ENCODE results near the gene SNRPD2.

Gene SNRPD2

DNA sequence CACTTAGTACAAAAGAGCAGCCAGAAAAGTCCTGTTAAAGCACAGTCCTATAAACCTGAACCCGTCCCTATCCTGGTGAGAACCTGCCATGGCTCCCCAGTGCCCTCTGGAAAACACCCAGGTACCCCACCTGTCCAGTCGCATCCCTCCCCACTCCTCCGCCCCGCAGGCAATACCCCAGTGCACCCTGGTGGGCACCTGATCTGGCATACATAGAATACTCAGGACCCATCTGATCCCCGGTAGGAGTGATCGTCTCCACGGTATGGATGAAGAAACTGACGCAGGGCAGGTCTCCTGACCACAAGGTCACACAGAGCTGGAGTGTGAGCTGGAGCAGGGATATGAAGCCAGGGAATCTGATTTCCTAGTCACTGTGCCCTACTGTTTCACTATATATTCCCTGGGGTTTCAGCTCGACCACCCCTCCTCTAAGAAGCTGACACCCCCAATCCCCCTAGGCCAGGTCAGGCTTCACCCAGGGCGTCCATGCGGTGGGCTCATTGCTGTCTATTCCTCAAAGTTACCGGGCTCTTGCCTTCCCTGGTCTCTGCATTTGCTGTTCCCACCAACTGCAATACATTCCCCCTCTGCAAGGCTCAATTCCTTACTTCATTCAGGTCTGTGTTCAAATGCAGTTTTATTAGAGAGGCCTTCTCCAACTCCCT lies 26.4 kb upstream of the SNRPD2 start:
- DNase-seq (ENCODE audit: low read depth) = no peak
- H3K4me3 ChIP-seq (ENCODE audit: low read length) = peak overlapping the region; percentile 58
- TF ChIP-seq, protein P1, sequence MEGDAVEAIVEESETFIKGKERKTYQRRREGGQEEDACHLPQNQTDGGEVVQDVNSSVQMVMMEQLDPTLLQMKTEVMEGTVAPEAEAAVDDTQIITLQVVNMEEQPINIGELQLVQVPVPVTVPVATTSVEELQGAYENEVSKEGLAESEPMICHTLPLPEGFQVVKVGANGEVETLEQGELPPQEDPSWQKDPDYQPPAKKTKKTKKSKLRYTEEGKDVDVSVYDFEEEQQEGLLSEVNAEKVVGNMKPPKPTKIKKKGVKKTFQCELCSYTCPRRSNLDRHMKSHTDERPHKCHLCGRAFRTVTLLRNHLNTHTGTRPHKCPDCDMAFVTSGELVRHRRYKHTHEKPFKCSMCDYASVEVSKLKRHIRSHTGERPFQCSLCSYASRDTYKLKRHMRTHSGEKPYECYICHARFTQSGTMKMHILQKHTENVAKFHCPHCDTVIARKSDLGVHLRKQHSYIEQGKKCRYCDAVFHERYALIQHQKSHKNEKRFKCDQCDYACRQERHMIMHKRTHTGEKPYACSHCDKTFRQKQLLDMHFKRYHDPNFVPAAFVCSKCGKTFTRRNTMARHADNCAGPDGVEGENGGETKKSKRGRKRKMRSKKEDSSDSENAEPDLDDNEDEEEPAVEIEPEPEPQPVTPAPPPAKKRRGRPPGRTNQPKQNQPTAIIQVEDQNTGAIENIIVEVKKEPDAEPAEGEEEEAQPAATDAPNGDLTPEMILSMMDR (conservative IDR thresholded peaks at IDR 0.05; ENCODE audit: low read length) = no peak

DNA sequence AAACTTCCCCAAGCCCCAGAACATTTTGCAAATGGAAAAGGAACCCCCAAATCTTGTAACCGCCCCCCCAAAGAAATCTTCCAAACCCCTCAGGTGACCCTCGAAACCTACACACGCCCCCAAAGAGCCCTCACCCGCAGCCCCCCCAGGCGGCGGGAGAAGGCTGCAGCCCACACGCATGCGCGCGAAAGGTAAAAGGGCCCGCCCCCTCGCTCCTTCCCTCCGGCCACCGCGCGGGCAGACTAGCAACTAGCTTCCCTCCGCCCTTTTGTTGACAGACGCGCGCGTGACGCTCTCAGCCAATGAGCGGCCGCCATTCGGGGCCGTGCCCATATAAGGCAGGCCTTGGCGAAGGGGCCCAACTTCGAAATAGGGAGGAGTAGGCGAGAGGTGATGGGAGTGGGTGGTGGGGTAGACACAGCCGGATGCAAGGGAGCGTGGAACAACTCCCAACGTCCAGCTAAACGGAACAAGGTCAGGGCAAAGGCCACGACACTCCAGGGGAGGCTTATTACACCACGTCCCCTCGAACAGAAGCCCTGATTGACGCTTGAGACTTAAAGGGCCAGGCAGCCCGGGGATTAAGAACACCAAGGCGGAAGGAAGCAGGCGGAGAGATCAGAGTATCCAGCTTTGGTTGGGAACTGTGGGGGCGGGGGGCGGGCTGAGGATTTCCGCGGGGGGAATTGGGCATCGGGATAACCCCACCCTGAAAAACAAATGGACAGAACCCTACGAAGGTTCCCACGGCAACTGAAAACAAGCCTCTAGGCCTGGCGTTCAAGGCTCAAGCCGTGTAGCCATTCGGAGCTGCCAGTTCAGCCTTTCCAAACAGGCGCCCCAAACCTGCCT lies 25.6 kb upstream of the SNRPD2 start:
- H3K4me3 ChIP-seq (ENCODE audit: low read length) = peak overlapping the region; percentile 89
- DNase-seq (ENCODE audit: low read depth) = peak; percentile 99
- TF ChIP-seq, protein P1 (conservative IDR thresholded peaks at IDR 0.05; ENCODE audit: low read length) = peak; percentile 13

DNA sequence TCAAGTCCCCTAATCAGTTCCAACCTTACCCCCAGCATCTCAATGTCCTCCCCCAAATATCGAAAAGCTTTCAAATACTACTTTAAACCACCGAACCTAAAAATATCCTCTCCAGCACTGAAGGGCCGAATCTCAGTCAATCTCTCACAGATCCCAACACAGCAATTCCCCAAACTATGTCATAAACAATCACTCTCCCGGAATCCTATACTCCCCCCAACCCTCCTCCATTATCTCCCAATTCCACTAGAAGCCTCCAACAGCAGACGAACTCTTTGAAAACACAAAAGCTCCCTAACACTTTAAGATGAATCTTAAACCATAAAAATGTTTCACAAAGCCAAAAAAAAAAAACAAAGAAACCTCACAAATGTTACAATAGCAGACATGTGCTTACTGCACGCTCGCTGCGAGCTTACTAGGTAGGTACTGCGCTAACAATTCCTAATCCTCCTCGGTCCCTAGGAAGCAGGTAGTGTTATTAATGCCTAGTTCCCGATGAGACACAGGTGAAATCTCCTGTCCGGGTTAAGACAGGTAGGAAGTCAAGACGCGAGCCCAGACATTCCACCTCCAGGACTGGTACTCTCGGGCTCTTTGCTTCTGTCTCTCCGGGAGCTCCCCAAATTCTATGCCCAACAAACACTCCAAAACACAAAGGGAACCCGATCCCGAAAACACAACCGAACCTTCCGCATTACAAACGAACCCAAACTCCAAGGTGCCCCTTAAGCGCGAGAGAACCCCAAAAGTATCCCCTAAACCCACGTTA lies 24.8 kb upstream of the SNRPD2 start:
- peak; percentile 31 for DNase-seq (ENCODE audit: low read depth)
- H3K4me3 ChIP-seq (ENCODE audit: low read length) = peak overlapping the region; percentile 89
- TF ChIP-seq, protein P1 (conservative IDR thresholded peaks at IDR 0.05; ENCODE audit: low read length) = no peak

DNA sequence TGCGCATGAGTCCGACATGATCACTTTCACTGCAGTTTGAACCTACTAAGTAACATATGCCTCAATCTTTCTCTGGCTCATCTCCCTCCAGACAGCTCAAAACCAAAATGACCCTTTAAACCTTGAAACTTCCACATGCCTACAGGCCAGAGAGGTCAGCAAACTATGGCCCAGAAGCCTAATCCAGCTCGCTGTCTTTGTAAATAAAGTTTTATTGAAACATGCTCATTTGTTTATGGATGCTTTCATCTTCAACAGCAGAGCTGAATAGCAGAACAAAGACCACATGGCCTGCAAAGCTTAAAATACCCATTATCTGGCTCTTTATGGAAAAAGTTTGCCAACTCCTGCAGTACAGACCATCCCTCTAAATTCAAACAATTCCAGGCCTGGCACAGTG lies 23.4 kb upstream of the SNRPD2 start:
- DNase-seq (ENCODE audit: low read depth) = no peak
- TF ChIP-seq, protein P1 (conservative IDR thresholded peaks at IDR 0.05; ENCODE audit: low read length) = no peak
- no peak overlapping the region for H3K4me3 ChIP-seq (ENCODE audit: low read length)

DNA sequence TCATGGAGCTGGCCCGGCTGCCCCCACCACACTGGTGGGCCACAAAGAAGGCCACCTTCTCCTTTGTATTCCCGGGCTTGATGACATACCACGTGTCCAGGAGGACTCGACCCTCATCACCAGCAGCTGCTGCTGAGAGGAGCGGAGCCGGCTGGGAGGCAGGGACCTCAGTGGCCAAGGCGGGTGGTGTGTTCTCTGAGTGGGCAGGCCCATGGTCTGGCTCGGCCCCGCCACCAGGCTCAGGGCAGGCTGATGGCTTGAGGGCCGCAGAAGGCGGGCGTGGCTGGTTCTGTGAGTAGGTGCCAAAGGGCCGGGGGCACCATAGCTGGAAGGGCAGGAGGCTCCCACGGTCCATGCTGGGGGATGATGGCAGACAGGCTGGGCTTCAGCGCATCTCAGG lies 21.4 kb upstream of the SNRPD2 start:
- H3K4me3 ChIP-seq (ENCODE audit: low read length) = no peak overlapping the region
- DNase-seq (ENCODE audit: low read depth) = no peak
- TF ChIP-seq, protein P1 (conservative IDR thresholded peaks at IDR 0.05; ENCODE audit: low read length) = no peak

DNA sequence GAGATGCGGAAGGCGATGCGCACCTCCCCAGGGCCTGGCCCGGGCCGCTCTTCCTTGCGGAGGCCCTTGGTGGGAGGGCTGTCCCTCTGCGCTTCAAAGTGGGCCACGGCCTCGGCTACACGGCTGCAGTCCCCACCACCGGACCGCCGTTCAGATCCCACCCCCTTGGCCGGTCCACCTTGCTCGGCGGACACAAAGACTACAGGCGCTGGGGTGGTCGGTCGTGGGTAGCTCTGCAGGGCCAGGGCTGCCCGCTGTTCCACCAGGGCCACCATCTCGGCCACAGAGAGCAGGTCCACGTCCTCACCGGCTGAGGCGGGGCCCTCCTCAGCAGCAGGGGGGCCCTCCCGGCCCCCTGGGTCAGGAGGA lies 20.9 kb upstream of the SNRPD2 start:
- TF ChIP-seq, protein P1 (conservative IDR thresholded peaks at IDR 0.05; ENCODE audit: low read length) = no peak
- no peak for DNase-seq (ENCODE audit: low read depth)
- H3K4me3 ChIP-seq (ENCODE audit: low read length) = no peak overlapping the region

Measured in AG10803 (cell line).